Skin of body (tissue), 3 donors: ENCODE data around the gene ECHS1. TPM values are rescaled to one million over a fixed set of nuclear protein-coding genes. Genes with fewer than 3 reads are reported as not detected.
"Not testable (repeated sequence)": the region's sequence is repeated elsewhere in the genome, so short reads cannot be mapped to it uniquely, and the experiment has no call there.

Source experiments
- DNase-seq: peaks from one replicate; lab custom pipeline; 2025; lab: John Stamatoyannopoulos, UW
- small RNA-seq: library from RNA; depleted of rRNA; stranded (forward); fragments of <200 nt; gene quantifications from one replicate; pipeline ENCODE3, GENCODE V24; 2014; ENCODE audit warnings: low replicate concordance
- total RNA-seq: library from RNA; depleted of rRNA; stranded (reverse); fragments of >200 nt; gene quantifications from one replicate; pipeline ENCODE4 v1.2.3, GENCODE V29; 2014

Gene ECHS1
- total RNA-seq, 1 donor from 2014 or later, result 41.2 TPM

- DNase-seq, result no peak
These were observed 48.3 kb downstream of the ECHS1 start for GRCh38 chr10:133324857-133325260.

- DNase-seq, result no peak
These were observed 48.9 kb downstream of the ECHS1 start for GRCh38 chr10:133324198-133324792.

GRCh38 chr10:133322064-133322709 lies 51.0 kb downstream of the ECHS1 start:
- DNase-seq, result not testable (repeated sequence)

- not testable (repeated sequence) for DNase-seq
These were observed 52.2 kb downstream of the ECHS1 start for GRCh38 chr10:133320852-133321422.

GRCh38 chr10:133318494-133319127 lies 54.5 kb downstream of the ECHS1 start:
- DNase-seq, result no peak

- DNase-seq, result no peak
These were observed 56.4 kb downstream of the ECHS1 start for GRCh38 chr10:133316732-133317131.

- DNase-seq, result no peak
These were observed 56.9 kb downstream of the ECHS1 start for GRCh38 chr10:133316266-133316665.

- DNase-seq, result no peak
These were observed 57.3 kb downstream of the ECHS1 start for GRCh38 chr10:133315847-133316246.

GRCh38 chr10:133314911-133315310 lies 58.2 kb downstream of the ECHS1 start:
- DNase-seq, result no peak

GRCh38 chr10:133313192-133313591 lies 60.0 kb downstream of the ECHS1 start:
- no peak for DNase-seq

- no peak for DNase-seq
These were observed 60.4 kb downstream of the ECHS1 start for GRCh38 chr10:133312769-133313145.

Small RNA genes lying within 50 kb of the gene (small RNA-seq; reads per million reads assigned to genes)
- gene AL360181.4 (not detected), gene BANF1P2 (not detected), gene MIR3944 (0.07 reads per million)

Other genes starting within 250 kb of the ECHS1 start
- gene KNDC1, start 213.1 kb downstream of the ECHS1 start, total RNA-seq, result 1.1 TPM
- not detected for gene UTF1, start 143.1 kb downstream of the ECHS1 start, total RNA-seq
- 0.20 TPM for gene VENTX, start 135.5 kb downstream of the ECHS1 start, total RNA-seq
- 6.3 TPM for gene ADAM8, start 96.5 kb downstream of the ECHS1 start, total RNA-seq
- 29.1 TPM for gene TUBGCP2, start 64.5 kb downstream of the ECHS1 start, total RNA-seq
- 12.2 TPM for gene ZNF511, start 64.4 kb downstream of the ECHS1 start, total RNA-seq
- gene CALY, start 36.5 kb downstream of the ECHS1 start, total RNA-seq, result not detected
- gene PRAP1, start 26.0 kb downstream of the ECHS1 start, total RNA-seq, result not detected
- gene FUOM, start 15.3 kb downstream of the ECHS1 start, total RNA-seq, result 11.2 TPM
- 3.6 TPM for gene PAOX, start 5.9 kb upstream of the ECHS1 start, total RNA-seq
- gene MTG1, start 20.8 kb upstream of the ECHS1 start, total RNA-seq, result 24.7 TPM
- 0.89 TPM for gene SPRN, start 51.3 kb upstream of the ECHS1 start, total RNA-seq
- 2.5 TPM for gene SCART1, start 80.6 kb upstream of the ECHS1 start, total RNA-seq
- gene CYP2E1, start 154.0 kb upstream of the ECHS1 start, total RNA-seq, result 0.69 TPM
- not detected for gene SYCE1, start 192.2 kb upstream of the ECHS1 start, total RNA-seq